GM12875 (cell line): ENCODE data around the gene IPO9.

ENCODE experiments used
- H3K4me3 ChIP-seq: one replicate; pipeline ENCODE4 v1.5.1; 2011; ENCODE audit warnings: low read depth, low read length, control low read depth
- TF ChIP-seq, protein P1 (sequence below): IDR thresholded peaks from 2 replicates; pipeline ENCODE4 v1.5.1; 2011; ENCODE audit warnings: low read depth, mild to moderate bottlenecking, control low read depth, inconsistent platforms, low read length, moderate library complexity, borderline replicate concordance; ENCODE audit not compliant: insufficient read depth

The IPO9 gene

DNA sequence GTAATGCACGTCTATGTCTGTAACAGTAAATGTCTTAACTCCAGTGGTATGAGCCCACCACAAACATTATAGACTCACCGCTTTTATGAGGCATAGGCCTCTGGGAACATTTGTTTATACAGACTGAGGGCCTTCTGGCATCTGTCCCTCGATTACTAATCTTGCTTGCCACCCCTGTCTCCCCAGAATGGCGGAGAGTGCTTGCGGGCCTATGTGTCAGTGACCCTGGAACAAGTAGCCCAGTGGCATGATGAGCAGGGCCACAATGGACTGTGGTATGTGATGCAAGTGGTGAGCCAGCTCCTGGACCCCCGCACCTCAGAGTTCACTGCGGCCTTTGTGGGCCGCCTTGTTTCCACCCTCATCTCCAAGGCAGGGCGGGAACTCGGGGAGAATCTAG is 41.4 kb downstream of the IPO9 start:
- TF ChIP-seq, protein P1, sequence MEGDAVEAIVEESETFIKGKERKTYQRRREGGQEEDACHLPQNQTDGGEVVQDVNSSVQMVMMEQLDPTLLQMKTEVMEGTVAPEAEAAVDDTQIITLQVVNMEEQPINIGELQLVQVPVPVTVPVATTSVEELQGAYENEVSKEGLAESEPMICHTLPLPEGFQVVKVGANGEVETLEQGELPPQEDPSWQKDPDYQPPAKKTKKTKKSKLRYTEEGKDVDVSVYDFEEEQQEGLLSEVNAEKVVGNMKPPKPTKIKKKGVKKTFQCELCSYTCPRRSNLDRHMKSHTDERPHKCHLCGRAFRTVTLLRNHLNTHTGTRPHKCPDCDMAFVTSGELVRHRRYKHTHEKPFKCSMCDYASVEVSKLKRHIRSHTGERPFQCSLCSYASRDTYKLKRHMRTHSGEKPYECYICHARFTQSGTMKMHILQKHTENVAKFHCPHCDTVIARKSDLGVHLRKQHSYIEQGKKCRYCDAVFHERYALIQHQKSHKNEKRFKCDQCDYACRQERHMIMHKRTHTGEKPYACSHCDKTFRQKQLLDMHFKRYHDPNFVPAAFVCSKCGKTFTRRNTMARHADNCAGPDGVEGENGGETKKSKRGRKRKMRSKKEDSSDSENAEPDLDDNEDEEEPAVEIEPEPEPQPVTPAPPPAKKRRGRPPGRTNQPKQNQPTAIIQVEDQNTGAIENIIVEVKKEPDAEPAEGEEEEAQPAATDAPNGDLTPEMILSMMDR = no peak
- no peak overlapping the region for H3K4me3 ChIP-seq

DNA sequence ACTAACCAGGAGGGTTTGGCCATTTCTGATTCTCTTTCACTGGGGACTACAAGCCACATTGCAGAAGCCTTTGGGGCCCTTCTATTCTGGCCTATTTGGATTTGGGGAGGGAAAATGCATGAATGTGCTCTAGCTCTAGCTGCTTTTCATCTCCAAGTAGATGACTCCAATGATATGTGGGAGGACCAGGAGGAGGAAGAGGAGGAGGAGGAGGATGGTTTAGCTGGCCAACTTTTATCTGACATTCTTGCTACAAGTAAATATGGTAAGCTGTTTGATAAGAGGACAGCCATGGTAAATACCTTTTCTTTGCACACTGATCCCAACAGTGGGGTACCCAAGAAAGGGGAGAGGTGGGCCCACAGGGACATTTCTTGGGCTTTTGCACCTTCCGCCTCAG is 45.7 kb downstream of the IPO9 start:
- TF ChIP-seq, protein P1 = no peak

DNA sequence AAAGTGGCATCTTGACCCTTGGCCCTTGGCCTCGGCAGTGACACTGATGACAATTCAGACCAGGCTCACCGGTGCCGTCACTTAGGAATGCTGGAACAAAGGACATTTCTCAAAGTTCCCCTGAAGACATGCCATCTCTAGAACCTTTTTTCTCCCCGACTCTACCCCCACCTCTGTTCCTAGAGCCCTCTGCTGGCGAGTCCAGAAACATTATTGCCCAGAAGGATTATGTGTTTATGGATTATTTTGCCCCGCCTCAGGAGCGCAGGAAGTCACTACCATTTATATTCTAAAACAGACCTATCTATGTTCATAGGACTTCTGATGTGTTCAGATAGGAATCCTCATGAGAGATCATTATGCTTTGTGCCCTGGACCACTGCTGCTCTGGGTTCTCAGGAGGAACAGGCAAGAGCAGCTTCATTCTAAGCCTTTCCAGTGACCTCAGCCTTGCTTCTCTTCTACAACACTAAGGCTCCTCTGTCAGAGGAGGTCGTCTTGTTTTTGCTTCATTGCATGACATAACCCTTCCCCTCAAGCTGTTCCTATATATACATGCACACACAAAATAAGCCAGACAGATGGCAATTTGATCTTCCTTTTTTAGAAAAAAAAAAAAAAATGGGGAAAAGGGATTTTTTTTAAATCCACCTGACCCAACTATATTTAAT is 47.3 kb downstream of the IPO9 start:
- TF ChIP-seq, protein P1 = peak; percentile 11; the same call in 1 of the 2 replicates
- H3K4me3 ChIP-seq = no peak overlapping the region

More for the DNA sequence above, 45.7 kb downstream of the IPO9 start:
- H3K4me3 ChIP-seq = no peak overlapping the region

DNA sequence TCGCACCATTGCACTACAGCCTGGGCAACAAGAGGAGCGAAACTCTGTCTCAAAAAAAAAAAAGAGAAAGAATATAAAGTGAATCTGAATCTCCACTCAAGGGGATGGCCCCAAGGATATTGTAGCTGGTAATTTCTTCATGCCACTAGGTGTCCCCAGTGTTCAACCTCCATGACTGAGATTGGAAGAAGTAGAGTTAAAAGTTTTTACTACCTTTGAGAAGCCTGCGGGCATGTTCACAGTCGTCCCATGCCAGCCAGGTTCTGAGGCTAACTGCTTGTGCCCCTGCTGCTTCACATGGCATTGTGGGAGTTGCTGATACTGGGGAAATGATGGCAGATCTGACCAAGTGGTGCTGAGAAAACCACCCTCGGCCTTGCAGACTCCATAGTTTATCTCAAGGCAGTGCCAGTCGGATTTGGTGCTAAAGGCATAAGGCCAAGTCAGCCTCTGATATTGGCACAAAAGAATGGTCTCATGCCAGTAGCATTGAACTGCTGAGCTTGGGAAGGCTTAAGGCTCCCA is 49.0 kb downstream of the IPO9 start:
- H3K4me3 ChIP-seq = no peak overlapping the region
- TF ChIP-seq, protein P1 = peak; percentile 63; the same call in 1 of the 2 replicates

DNA sequence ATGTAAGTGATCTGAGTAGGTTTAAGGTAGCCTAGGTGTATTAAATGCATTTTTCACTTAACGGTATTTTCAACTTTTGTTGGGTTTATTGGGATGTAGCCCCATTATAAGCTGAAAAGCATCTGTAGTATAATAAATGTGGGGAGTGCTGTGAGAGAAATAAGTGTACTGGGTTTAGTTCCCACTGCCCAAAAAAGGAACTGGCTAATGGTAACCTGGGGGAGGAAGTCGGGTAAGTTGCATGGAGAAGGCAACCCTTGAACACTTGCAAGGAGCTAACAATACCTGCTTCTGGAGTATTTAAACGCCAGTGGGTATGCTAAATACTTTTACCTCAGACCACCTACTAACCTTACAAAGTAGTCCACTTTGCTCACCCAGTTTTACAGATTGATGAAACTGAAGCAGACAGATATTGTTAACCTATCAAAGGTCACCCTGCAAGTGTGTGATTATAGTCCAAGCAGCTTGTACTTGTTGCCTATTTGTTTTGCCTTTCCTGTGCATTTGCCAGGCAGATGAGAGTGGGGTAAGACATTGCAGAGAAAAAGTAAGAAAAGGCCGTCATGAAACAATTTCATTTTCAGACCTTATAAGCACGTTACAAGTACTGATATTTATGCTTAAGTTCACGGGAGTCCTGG is 52.1 kb downstream of the IPO9 start:
- TF ChIP-seq, protein P1 = no peak
- H3K4me3 ChIP-seq = no peak overlapping the region

DNA sequence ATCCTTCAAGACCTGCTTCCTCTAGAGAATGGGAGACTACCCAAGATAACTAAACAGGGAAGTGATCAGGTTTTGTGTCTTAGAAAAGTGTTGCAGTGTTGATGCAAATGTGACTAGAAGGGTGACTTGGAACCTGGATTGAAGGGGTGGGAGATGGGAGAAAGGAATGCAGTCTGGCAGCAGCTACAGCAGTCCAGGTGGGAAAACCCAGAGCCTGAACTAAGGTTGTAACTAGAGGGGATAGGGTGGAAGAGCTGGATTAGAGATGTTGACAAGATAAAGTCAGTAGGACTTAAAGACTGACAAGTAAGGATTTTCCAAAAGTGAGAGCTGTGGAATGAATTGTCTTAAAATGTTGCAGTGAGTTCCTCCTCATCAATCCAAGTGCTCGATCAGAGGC is 52.7 kb downstream of the IPO9 start:
- TF ChIP-seq, protein P1 = no peak
- no peak overlapping the region for H3K4me3 ChIP-seq

DNA sequence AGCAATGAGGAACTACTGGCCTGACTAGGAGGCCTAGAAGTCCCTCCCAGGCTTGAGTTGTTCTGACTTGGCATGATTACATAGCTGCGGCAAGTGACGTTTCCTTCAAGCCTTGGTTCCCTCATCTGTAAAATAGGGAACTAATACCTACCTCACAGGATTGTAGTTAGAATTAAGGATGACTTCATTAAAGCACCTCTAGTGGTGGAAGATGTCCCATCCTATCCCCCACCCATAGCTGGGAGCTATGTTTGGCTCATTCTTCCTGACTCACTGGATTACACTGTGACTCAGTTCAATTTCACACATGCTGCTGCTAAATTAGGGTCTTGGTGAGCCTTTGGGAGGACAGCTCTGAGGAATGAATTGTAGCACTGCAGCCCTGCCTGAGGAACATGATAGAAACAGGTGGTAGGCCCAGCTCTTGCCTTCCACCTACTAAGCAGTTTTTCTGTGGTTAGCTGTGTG is 53.7 kb downstream of the IPO9 start:
- TF ChIP-seq, protein P1 = peak; percentile 23; the same call in 1 of the 2 replicates
- H3K4me3 ChIP-seq = no peak overlapping the region
